ENCODE data around the gene PCDHGC4.

DNA sequence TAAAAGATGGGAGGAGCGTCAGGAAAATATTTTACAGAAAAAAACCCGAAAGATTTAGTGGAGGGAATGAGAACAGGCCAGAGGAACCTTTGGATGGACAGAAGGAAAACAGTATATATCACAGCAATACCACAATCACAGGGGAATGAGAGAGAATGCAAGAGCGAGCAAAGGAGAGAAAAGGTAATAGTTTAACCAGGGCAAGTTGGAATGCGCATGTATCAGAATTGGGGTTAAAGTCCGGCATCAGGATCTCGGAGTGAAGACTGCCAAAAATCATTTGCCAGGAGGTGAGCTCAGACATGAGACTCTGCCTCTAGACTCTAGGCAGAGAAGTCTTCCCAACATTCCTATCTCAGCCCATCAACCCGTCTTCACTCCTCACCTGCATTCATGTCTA, 40.8 kb downstream of the PCDHGC4 start:
- TF ChIP-seq, protein P1, sequence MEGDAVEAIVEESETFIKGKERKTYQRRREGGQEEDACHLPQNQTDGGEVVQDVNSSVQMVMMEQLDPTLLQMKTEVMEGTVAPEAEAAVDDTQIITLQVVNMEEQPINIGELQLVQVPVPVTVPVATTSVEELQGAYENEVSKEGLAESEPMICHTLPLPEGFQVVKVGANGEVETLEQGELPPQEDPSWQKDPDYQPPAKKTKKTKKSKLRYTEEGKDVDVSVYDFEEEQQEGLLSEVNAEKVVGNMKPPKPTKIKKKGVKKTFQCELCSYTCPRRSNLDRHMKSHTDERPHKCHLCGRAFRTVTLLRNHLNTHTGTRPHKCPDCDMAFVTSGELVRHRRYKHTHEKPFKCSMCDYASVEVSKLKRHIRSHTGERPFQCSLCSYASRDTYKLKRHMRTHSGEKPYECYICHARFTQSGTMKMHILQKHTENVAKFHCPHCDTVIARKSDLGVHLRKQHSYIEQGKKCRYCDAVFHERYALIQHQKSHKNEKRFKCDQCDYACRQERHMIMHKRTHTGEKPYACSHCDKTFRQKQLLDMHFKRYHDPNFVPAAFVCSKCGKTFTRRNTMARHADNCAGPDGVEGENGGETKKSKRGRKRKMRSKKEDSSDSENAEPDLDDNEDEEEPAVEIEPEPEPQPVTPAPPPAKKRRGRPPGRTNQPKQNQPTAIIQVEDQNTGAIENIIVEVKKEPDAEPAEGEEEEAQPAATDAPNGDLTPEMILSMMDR (IDR thresholded peaks at IDR 0.05; ENCODE audit: low read depth, low read length): no peak
- TF ChIP-seq EZH2phosphoT487 (IDR thresholded peaks at IDR 0.05; ENCODE audit: low read depth): no peak

Measured in OCI-LY3 (cell line).